Activated CD8-positive, alpha-beta T cell treated with anti-CD3 and anti-CD28 coated beads, Interleukin-2, amount 10 ng/mL, durations not matched to agents 7 days and 5 days (primary cell): ENCODE results near the gene ASB12. TPM values are rescaled to one million over a fixed set of nuclear protein-coding genes. Genes with fewer than 3 reads are reported as not detected.
"Not testable (repeated sequence)": the region's sequence is repeated elsewhere in the genome, so short reads cannot be mapped to it uniquely, and the experiment has no call there.

Experiments used
- ATAC-seq: fragments of 150-1000 bp; cut with Tn5 transposase; one replicate; pipeline ENCODE4 v1.10.0; 2021; ENCODE audit warnings: moderate library complexity
- CTCF ChIA-PET: fragments of 350-600 bp; sonication (Branson Sonifier 250); formaldehyde crosslinking; loops from one replicate; lab custom pipeline; 2021; ENCODE audit warnings: antibody characterized with exemption; lab: Charles Lee
- POLR2A ChIA-PET: fragments of 350-600 bp; sonication (Branson Sonifier 250); formaldehyde crosslinking; loops from one replicate; lab custom pipeline; 2021; ENCODE audit warnings: antibody characterized with exemption; lab: Charles Lee
- DNase-seq: peaks from one replicate; pipeline ENCODE4 v3.0.0-alpha.2; 2020
- H3K27ac Mint-ChIP-seq: one replicate; pipeline ENCODE4 v1.8.0; 2021; ENCODE audit warnings: mild to moderate bottlenecking, mixed read lengths
- H3K27me3 Mint-ChIP-seq: one replicate; pipeline ENCODE4 v1.8.0; 2021; ENCODE audit warnings: low read depth, mixed read lengths
- H3K36me3 Mint-ChIP-seq: one replicate; pipeline ENCODE4 v1.8.0; 2021; ENCODE audit warnings: low read depth, mixed read lengths
- H3K4me1 Mint-ChIP-seq: one replicate; pipeline ENCODE4 v1.8.0; 2021; ENCODE audit warnings: low read depth, mixed read lengths
- H3K4me3 Mint-ChIP-seq: one replicate; pipeline ENCODE4 v1.8.0; 2021; ENCODE audit warnings: mild to moderate bottlenecking, mixed read lengths
- H3K9me3 Mint-ChIP-seq: one replicate; pipeline ENCODE4 v1.8.0; 2022; ENCODE audit warnings: mixed read lengths; ENCODE audit not compliant: insufficient read depth
- total RNA-seq, 2 experiments: library from RNA; stranded (reverse); gene quantifications; one replicate each; pipeline ENCODE4 v1.2.3, GENCODE V29; 2021

The ASB12 gene, protein sequence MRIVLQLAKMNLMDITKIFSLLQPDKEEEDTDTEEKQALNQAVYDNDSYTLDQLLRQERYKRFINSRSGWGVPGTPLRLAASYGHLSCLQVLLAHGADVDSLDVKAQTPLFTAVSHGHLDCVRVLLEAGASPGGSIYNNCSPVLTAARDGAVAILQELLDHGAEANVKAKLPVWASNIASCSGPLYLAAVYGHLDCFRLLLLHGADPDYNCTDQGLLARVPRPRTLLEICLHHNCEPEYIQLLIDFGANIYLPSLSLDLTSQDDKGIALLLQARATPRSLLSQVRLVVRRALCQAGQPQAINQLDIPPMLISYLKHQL
- not detected for total RNA-seq

DNA sequence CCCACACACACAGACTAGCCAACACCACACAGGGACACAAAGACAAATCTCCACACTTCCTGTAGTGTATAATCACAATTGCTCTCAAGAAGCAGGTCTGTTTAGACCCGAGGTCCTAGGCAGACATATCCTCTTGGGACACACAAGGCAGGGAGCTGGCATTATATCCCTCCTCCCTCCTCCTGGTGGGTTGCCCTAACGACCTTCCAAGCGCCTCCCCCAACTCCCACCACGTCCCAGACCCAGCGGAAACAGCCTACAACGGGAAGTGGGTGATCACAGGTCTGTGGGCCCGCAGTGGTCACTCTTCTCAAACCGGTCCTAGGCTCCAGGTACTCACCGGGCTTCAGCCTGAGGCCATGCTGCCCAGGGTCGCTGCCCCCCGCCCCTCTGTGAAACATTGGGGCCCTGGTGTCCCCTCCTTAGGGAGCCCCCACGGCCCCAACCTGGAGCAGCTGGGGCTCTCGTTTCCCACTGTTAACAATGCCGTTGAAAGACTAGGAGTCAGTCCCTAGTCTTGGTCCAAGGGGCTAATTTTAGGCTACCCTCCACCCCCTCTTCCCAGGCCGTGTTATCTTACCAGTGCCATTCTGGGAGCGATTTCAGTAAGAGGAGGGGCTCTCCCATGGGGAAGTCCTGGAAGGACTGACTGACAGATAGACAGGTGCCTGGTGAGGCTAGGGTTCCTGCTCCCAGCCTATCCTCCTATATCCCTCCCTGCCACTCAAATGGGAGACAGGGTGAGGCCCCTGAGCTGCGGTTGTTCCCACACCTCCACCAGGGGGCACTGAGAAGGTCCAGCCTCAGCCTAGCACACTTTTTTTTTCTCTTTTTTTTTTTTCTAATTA lies at the start of gene ASB12:
ASB12 (minus strand) TSS at position 485 of the 848 bp plus-strand sequence. CDS start 4,957 bp downstream, outside the sequence.
- DNase-seq = no peak
- CTCF ChIA-PET = no interaction called here
- no peaks in the 10 kb centered on the region for H3K27me3 Mint-ChIP-seq
- no peak within 1 kb of the TSS for H3K4me3 Mint-ChIP-seq
- POLR2A ChIA-PET = no interaction called here
- no peak within 1 kb of the TSS for H3K27ac Mint-ChIP-seq
- H3K4me1 Mint-ChIP-seq = no peaks in the 10 kb centered on the region
- no peaks in the 10 kb centered on the region for H3K36me3 Mint-ChIP-seq
- H3K9me3 Mint-ChIP-seq = no peaks in the 10 kb centered on the region
- ATAC-seq = no peak

DNA sequence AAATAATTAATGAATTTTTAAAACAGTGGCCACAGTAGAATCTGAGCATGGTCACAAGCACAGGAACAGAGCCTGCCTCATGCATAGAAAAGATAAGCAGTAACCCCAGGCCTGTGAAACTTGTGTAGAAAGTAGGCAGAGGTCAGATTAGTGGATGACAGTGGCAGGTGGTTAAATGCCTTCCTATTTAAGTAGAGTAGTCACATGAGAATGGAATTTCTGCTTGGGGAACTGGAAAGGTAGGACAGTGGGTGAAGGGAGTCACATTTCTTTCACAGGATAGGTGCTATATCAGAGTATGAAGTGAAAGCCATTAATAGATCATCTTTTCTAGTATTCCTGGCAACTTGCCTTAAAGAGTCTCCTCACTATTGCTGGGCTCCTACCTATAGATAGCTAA lies 34.9 kb upstream of the ASB12 start:
- H3K36me3 Mint-ChIP-seq = no peaks in the 10 kb centered on the region
- ATAC-seq (no peak), DNase-seq (no peak)
- ChIA-PET POLR2A (no interaction called here), CTCF (no interaction called here)
- no peak overlapping the region for H3K4me3 Mint-ChIP-seq
- H3K9me3 Mint-ChIP-seq = peaks cover 8% of the 10 kb centered on the region
- H3K27me3 Mint-ChIP-seq = no peaks in the 10 kb centered on the region
- no peaks in the 10 kb centered on the region for H3K4me1 Mint-ChIP-seq
- H3K27ac Mint-ChIP-seq = no peak overlapping the region

DNA sequence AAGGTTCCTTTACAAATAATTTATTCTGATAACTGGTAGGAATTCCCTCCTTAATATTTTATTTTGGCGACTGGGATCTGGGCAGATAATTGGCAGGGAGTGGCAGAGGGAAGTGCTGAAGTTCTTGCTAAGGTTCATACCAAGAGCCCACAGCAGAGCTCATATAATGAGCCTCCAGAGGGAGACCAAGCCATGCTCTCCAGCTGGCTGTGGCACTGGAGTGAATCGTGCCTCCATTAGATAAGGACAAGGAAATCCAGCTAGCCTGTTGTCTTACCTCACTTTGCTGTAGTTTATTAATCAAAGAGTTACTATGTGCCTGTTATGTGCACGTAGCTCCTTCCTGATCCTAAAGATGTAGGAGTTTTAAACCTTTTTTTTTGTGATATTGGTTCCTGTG lies 1.3 kb downstream of the ASB12 start:
- ATAC-seq (no peak), DNase-seq (no peak)
- ChIA-PET CTCF (no interaction called here), POLR2A (no interaction called here)
- H3K4me3 Mint-ChIP-seq = no peak overlapping the region
- no peaks in the 10 kb centered on the region for H3K27me3 Mint-ChIP-seq
- no peaks in the 10 kb centered on the region for H3K4me1 Mint-ChIP-seq
- no peaks in the 10 kb centered on the region for H3K9me3 Mint-ChIP-seq
- no peaks in the 10 kb centered on the region for H3K36me3 Mint-ChIP-seq
- no peak overlapping the region for H3K27ac Mint-ChIP-seq

DNA sequence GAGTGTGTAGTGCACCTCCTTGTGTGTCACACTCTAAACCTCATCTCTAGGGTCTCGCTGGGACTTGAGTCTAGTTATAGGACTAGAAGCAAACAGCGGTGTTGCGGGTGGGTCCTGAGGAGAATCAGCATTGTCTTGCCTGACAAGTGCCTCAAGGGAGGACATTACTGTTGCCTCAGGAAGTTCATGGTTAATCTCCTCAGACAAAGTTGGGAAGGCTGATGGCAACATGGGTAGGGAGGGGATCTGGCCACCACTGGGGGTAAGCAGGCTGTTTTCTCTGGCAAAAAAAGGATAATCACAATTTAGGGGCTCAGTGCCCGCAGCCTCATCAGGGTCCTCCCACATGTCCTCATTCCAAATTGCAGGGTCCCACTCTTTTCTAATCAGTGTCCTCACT lies 12.4 kb downstream of the ASB12 start:
- H3K9me3 Mint-ChIP-seq = no peaks in the 10 kb centered on the region
- H3K36me3 Mint-ChIP-seq = no peaks in the 10 kb centered on the region
- no peak overlapping the region for H3K27ac Mint-ChIP-seq
- no peaks in the 10 kb centered on the region for H3K4me1 Mint-ChIP-seq
- ChIA-PET POLR2A (no interaction called here), CTCF (no interaction called here)
- H3K4me3 Mint-ChIP-seq = no peak overlapping the region
- DNase-seq = no peak
- no peaks in the 10 kb centered on the region for H3K27me3 Mint-ChIP-seq
- no peak for ATAC-seq

DNA sequence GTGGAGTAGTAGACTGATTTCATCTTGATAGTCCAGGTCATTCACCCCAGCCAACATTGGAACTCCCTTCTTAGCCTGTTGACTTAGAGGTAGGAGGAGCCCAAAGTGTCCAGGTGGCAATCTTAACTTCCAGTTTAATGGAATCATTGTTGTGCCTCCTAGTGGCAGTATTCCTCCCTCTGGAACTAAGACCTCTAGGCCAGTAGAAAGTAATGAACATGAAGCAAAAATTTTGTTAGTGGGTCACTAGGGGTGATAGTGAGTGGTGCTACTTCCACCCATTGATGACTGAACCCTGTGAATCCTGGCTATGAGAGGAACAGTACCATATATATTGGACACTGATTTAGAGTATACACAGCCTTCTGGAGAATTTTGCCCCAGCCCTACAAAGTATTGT lies 16.4 kb downstream of the ASB12 start:
- H3K36me3 Mint-ChIP-seq, H3K27ac Mint-ChIP-seq, ATAC-seq, CTCF ChIA-PET, POLR2A ChIA-PET, H3K4me3 Mint-ChIP-seq, H3K4me1 Mint-ChIP-seq, DNase-seq, H3K27me3 Mint-ChIP-seq, H3K9me3 Mint-ChIP-seq: not testable (repeated sequence)

DNA sequence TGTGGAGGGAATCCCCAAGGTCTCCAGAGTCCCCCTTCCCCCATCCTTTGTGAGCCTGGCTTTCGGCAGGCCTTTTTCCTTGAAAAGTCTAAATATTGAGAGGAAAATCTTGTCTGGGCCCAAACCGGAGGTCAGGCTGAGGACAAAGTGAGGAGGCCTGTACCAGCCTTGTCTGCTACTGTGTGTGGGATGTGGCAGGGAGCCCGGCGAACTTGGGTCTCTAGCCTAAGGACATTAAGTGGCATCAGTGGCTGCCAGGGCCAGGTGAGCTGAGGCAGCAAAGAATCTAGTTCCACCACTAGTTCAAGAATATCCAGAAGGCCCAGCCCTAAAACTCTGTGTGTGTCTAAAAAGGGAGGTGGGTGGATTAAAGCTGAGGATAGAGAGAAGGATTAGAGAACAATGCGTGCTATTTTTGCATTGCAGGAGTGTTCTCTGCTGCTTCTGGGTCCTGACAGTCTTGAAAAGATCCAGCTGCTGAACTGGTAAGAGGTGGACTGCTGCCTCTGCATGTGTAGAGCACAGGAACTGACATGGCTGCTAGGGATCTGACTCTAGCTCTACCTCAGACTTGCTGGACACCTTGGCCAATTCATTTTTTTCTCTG lies 23.7 kb downstream of the ASB12 start:
- no peaks in the 10 kb centered on the region for H3K9me3 Mint-ChIP-seq
- H3K27ac Mint-ChIP-seq = peak overlapping the region; percentile 89
- ChIA-PET CTCF (no interaction called here), POLR2A (interaction anchor here (1.1 to 1.4 kb wide), 2 partner anchors 9 to 828 kb away, joined by 3 read pairs; partner anchors contain the start of gene ZC3H12B)
- no peak for DNase-seq
- no peaks in the 10 kb centered on the region for H3K36me3 Mint-ChIP-seq
- no peaks in the 10 kb centered on the region for H3K27me3 Mint-ChIP-seq
- peaks cover 2% of the 10 kb centered on the region for H3K4me1 Mint-ChIP-seq
- peak overlapping the region; percentile 85 for H3K4me3 Mint-ChIP-seq
- no peak for ATAC-seq

DNA sequence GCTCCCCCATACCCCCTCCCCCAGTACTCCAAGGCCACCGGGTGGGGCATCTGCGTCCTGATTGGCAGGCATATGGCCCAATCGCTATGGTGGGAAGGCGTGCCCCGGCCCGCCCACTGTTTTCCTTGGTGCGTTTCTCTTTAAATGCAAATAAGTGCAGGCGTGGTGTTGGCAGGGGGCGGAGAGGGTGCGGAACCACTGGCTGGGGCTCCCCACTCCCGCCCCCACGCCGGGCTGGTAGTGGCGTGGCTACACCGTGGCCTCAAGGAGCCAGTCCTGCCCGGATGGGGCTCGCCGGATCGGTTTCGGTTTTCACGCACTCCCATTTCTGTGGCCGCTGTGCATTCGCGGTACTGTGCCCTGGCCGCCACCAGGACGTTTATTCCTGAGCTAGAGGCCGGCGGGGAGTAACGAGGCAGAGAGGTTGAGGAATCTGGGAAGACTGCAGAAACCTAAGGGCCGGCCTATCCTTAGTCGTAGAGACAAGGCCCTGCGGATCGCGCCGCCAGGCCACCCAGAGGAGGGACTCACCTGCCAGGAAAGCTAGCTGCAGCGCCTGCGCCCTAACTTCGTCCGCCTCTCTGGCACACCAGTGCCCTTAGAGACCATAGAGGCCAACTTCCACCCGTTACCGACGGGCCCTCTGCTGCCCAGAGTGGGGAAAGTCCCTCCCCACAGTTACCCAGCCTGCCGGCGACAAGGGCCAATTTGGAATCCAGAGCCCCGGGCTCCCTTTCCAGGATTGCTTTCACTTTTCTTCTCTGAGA lies 24.5 kb downstream of the ASB12 start:
- H3K9me3 Mint-ChIP-seq = no peaks in the 10 kb centered on the region
- DNase-seq (peak; percentile 90), ATAC-seq (peak; percentile 95)
- no peaks in the 10 kb centered on the region for H3K36me3 Mint-ChIP-seq
- H3K4me3 Mint-ChIP-seq = peak overlapping the region; percentile 85
- CTCF ChIA-PET = no interaction called here
- peak overlapping the region; percentile 89 for H3K27ac Mint-ChIP-seq
- no peaks in the 10 kb centered on the region for H3K27me3 Mint-ChIP-seq
- peaks cover 2% of the 10 kb centered on the region for H3K4me1 Mint-ChIP-seq
- POLR2A ChIA-PET = interaction anchor here (0.7 to 1.4 kb wide), 2 partner anchors 829 to 1298 kb away, joined by 3 read pairs; partner anchors contain the start of gene ZC3H12B

DNA sequence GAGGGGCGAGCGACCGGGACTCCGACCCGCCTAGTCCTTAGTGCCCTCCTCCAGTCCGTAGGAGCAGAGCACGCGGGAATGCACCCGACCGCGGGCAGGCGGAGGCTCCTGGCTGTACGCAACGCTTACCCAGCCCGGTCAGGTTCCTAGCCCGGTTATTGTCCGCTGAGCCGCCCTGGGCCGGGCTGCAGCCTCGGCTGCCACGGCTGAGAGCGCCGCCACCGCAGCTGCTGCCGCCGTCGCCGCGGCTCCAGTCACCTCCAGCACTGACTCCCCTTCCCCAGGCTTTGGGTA lies 25.0 kb downstream of the ASB12 start, which contains the start of gene AMER1:
AMER1 (minus strand) TSS at position 268 of the 294 bp plus-strand sequence. CDS start 12,422 bp downstream, outside the sequence.
- POLR2A ChIA-PET = interaction anchor here (0.7 to 1.4 kb wide), 2 partner anchors 829 to 1299 kb away, joined by 3 read pairs; partner anchors contain the start of gene ZC3H12B
- peak within 1 kb of the TSS; percentile 85 for H3K4me3 Mint-ChIP-seq
- H3K4me1 Mint-ChIP-seq = peaks cover 2% of the 10 kb centered on the region
- H3K9me3 Mint-ChIP-seq = no peaks in the 10 kb centered on the region
- CTCF ChIA-PET = no interaction called here
- DNase-seq (no peak), ATAC-seq (peak; percentile 68)
- no peaks in the 10 kb centered on the region for H3K27me3 Mint-ChIP-seq
- peak within 1 kb of the TSS; percentile 89 for H3K27ac Mint-ChIP-seq
- H3K36me3 Mint-ChIP-seq = no peaks in the 10 kb centered on the region

DNA sequence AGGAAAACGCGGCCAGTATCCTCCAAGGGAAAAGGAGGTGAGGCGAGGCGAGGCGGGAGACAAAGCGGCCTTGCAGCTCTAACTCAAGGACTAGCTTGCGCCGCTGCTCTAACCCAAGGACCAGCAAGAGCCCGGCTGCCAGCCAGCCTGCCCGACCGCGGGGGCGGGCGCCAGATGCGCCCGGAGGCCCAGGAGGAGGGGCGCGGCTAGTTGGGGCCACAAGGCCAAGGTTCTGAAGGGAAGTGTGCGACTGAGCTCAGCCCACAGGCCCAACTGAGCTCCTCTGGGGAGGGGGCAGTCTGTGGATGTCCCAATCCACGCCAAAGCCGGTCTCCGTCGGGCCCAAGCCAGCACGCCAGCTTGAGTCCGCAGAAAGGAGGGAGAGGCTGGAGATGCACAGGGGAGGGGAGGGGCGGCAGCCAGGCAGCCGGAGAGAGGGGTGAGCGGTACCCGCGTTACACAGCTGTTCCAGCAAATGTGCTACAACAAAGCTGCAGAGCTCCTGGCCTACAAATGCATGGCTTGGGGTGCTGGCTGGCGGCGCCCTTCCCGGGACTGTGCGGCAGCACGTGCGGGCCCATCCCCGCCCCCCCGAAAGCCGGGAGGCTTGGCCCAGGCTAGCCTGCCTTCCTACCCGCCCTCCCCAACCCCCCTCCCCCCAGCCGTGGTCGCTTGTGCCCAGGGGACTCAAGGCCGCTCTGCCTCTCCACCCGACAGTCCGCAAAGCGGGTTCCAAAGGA lies 25.5 kb downstream of the ASB12 start:
- ChIA-PET POLR2A (interaction anchor here (1.4 kb wide), 1 partner anchor 830 kb away, joined by 3 read pairs; the partner anchor contains the start of gene ZC3H12B), CTCF (no interaction called here)
- no peak overlapping the region for H3K27ac Mint-ChIP-seq
- peaks cover 2% of the 10 kb centered on the region for H3K4me1 Mint-ChIP-seq
- peak; percentile 10 for ATAC-seq
- DNase-seq = peak; percentile 32
- peak overlapping the region; percentile 85 for H3K4me3 Mint-ChIP-seq
- no peaks in the 10 kb centered on the region for H3K36me3 Mint-ChIP-seq
- H3K9me3 Mint-ChIP-seq = no peaks in the 10 kb centered on the region
- no peaks in the 10 kb centered on the region for H3K27me3 Mint-ChIP-seq

DNA sequence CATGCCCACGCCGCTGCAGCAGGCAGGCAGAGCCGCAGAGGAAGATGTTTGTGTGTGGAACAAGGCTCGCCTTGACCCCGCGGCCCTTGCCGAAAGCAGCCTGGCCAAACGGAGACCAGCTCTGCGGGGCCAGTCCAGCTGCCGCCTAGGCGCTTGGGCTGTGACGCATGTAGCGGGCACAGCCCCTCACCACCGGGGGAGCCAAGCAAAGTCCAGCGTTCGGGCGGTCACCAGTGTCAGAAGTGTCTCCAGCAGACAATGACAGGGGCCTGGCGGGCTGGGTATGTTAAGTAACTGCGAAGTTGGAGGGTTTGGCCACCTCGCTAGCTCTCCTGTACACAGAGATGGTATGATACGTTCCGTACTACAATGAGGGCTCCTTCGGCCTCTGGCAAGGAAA lies 26.2 kb downstream of the ASB12 start:
- no peak overlapping the region for H3K27ac Mint-ChIP-seq
- H3K4me1 Mint-ChIP-seq = peaks cover 2% of the 10 kb centered on the region
- ATAC-seq = no peak
- ChIA-PET POLR2A (no interaction called here), CTCF (no interaction called here)
- H3K4me3 Mint-ChIP-seq = peak overlapping the region; percentile 69
- H3K9me3 Mint-ChIP-seq = no peaks in the 10 kb centered on the region
- H3K27me3 Mint-ChIP-seq = no peaks in the 10 kb centered on the region
- H3K36me3 Mint-ChIP-seq = no peaks in the 10 kb centered on the region
- DNase-seq = no peak

DNA sequence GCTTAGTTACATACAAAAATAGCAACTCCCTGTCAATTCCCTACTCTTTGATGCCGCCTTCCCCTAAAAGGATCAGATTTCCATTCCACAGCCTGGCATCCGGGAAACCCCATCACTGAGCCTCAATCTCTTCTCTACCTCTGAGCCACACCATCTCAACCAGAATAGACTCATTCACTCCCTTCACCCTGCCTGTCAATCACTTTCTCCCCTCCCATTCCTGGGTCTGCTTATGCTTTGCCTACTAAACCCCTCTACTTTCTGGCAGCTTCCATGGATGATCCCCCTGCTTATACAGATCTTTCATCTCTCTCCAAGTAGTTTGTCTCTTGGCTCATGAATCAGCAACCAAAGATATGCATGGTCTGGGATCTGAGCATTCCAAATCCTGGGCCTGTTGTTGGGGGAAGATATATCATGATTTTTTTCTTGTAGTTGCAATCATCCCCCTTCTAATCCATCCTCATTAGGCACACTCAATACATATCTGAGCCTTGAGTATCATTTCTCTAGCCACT lies 27.5 kb downstream of the ASB12 start:
- H3K27me3 Mint-ChIP-seq = no peaks in the 10 kb centered on the region
- DNase-seq = no peak

More for the DNA sequence above, 27.5 kb downstream of the ASB12 start:
- no peaks in the 10 kb centered on the region for H3K9me3 Mint-ChIP-seq
- peaks cover 2% of the 10 kb centered on the region for H3K4me1 Mint-ChIP-seq
- H3K36me3 Mint-ChIP-seq = no peaks in the 10 kb centered on the region
- CTCF ChIA-PET = no interaction called here
- H3K4me3 Mint-ChIP-seq = no peak overlapping the region
- no peak for ATAC-seq
- H3K27ac Mint-ChIP-seq = no peak overlapping the region
- POLR2A ChIA-PET = no interaction called here
